HG03139 (cell line): ENCODE results near the gene FOXP2.
A peak's percentile ranks its signal among the peaks of the same experiment; 100 is the strongest.
"Not testable (repeated sequence)": the region's sequence is repeated elsewhere in the genome, so short reads cannot be mapped to it uniquely, and the experiment has no call there.

ENCODE experiments used
- ATAC-seq: cut with Tn5 transposase; IDR thresholded peaks from one replicate; pipeline ENCODE4 v1.9.1; 2021; ENCODE audit not compliant: unreplicated experiment

The FOXP2 gene

DNA sequence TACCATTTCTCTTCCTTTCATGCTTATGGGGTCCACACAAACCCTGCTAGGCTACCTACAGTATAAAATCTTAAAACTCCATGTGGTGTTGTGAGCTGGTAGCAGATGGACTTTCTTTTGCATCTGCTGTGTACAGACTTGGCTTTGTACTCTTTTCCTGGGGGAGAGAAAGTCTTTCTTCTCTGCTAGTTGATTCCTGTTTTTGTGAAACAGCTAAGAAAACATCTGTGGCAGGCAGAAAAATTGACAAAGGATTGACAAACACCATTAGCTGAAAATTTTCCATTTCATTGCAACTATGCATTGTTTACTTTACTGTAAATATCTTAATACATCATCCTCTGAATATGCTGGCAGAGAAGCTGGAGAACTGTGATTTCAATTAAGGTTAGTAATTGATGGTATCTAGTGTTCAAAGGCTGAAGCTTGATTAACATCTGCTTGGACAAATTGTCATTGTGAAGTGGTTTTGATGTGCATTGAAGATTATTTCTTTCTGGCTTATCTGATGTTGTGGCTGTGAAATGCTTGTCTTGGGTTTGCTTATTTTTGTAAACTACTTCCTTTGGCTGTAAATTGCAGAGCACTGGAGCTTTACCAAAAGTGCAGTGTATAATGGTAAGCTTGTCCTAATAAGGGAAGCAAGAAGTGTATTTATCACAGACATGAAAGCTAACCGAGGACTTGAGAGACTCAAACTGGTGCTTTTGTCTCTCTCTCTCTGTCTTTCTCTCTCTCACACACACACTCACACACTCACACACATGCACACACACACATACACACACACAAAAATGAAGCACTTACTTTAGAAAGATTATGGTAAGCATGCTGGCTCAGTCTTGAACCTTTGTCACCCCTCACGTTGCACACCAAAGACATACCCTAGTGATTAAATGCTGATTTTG is at the start of gene FOXP2:
Gene FOXP2 (plus strand): TSS at position 660 of the 908 bp plus-strand sequence. CDS start 11,697 bp downstream, outside the sequence.
- ATAC-seq = no peak

DNA sequence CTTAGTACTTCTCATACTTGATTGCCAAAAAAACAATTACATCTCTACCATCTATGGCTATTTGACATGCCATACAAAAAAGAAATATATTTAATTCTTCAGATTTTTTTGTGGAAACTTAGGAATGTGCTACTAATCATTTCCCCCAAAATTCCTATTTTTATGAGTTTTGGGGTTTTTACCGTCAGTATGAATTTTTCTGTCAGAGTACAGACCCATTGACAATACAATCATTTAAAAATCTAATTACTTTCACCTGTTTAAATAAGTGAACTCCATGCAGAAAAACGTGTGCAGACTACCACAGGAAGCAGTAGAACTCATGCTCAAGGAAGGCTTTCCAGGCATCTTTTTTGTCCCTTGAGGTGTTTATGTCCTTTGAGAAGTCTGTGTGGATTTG is 48.8 kb upstream of the FOXP2 start:
- ATAC-seq = no peak

DNA sequence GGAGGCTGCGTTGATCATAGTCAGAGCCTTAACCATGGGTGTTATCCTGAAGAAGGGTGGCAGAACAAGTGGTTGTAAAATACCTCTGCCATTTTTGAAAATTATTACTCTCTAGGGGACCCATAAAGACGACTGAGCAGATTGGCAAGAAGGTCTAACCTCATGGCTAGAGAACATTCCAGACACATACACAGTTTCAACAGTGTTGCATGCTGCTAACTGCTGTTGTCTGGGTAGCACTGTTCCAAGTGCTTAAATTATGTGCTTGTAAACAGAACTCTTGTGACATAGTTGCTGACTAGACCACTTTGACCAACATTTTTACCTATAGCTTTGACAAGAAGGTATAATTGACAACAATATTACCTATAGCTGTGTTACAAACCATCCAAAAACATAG is 46.1 kb upstream of the FOXP2 start:
- ATAC-seq = no peak

DNA sequence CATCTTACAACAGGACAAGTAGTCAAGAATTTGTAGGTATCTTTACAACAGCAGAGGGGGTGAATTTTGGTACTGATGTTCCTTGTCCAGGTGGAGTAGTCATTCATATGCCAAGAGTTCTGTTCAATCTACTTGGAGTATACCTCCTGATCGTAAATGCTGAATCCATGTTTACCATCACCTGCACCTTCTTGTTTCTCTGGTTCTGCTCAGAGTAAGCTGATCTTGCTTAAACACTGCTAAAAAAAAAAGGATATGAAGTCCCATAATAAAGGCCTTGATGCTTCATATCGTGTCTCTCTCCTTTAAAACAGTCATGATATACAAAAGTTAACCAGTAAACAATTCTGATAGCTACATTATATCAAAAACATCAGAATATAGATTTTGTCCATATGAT is 45.3 kb upstream of the FOXP2 start:
- ATAC-seq = no peak

DNA sequence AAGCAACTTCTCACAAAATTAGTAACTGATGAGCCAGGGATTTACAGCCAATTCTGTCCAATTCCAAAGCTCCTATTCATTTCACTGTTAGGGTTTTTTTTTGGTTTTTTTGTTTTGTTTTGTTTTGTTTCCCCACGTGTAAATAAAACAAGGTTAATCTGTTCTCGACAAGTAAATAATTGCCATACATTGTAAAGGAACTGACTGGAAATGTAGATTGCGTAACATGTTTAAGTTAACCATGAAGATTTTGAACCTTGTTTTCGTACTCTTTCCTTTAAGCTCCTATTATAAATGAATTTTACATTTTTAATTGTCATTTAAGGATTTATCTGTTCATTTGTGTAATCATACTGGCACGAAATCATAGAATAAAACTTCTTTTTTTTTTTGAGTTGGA is 42.0 kb upstream of the FOXP2 start:
- ATAC-seq = no peak

DNA sequence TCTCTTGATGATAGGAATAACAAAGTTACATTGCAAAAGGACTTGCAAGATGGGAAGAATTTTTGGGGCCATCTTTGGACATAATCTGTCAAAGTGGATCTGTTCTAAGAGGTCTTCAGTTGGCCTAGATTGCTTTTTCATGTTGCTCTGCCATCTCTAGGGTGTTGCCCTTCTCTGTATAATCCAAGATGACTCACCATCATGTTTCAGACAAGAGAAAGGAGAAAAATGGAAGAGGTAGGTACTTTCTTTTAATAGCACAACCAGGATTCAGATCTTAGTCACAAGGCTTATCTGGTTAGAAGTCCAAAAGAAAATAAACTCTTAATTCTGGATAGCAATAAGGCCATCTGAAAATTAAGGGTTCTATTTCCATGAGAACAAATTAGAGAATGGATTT is 38.7 kb upstream of the FOXP2 start:
- no peak for ATAC-seq

DNA sequence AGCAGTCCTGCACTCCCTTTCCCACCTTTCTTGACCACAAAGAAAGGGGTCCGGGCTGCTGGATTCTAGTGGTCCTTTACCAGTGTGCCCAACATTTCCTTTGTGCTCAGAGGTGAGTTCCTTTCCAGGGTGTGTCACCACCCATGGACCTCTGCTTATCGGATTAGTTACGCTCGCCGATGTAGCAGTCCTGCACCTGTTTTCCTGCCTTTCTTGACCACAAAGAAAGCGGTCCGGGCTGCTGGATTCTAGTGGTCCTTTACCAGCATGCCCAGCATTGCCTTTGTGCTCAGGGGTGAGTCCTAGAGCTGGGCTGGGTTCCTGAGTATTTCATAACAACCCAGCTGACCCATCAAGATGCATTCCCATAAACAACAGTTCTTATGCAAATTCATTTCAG is 30.7 kb upstream of the FOXP2 start:
- ATAC-seq = not testable (repeated sequence)

DNA sequence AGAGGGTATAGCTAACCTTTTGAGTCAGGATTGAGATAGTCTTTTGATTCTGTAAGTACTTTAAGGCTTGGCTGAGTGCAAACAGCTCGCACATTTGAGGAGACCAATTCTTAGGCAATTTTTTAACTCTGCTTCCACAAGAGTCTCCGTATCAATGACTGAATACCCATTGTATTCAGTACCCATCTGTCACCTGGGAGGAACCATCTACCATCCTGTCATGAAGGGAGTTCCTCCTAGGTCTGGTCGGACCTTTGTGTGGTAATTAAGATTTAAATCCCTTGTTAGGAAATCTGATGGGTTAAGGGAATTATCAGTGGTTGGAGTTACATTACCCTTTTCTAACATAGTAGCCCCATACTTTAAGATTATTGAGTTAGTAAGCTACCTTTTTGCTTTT is 30.3 kb upstream of the FOXP2 start:
- not testable (repeated sequence) for ATAC-seq

DNA sequence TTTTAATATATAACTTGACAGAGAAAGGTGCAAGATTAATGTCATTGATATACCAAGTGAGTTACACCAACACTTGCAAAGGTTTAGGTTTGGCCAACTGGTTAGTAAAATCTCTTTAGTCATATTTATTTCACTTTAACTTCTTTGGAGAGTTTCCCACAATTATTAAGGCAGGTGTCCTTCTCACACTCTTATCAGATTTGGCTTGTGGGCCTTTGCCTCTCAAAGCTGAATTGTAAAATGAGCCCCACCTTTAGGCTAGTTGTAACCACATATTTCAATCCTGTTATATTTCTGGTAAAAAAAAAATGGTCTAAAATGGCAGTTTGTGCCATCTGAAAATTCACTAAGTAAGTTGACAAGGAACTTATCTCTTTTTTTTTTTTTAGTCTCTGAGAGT is 26.6 kb upstream of the FOXP2 start:
- no peak for ATAC-seq

DNA sequence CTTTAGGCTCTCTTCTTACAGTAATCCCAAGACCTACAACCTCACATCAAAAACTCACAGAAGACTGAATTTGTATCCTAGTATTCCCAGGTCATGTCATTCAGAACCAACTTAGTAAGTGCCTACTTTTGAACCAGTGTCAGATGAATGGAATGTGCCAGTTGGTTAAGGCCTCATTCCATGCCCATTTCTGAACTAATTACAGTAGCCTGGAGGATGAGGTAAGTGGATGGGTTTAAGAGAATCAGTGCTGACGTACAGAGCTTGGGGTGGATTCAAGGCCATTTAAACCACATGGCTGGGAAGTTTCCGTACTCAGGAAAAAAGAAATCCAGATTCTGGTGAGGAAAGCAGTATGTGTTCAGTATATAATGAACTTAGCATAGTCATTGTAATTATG is 21.9 kb upstream of the FOXP2 start:
- no peak for ATAC-seq

DNA sequence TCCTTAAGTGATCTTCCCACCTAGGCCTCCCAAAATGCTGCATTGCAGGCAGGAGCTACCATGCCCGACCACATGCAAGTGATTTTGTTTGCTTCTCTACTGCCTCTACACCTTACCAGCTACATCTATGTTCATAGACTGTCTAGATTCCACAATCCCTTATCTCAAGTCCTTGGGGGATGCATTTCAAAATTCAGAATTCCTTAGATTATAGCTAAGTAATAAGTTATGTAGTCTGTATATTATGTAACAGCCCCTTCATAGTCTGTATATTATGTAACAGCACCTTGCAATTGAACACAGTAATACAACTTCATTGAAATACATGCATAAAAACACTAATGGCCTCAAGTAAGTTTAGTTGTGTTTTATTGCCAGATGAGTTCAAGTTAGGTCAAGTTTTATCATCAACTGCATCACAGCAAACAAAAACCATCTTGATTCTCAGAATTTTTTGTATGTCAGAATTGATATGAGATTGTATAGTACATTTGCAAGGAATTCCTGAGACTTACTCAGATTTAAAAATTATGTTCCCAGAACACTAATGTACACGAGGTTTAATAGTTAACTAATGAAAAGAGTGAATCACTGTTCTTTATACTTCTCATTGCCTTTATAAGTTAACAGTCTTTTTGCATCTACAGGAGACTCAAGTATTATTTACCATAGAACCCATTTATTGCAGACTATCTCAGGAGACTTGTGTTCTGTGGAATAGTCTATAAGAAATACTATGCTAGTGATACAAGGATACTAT is 11.6 kb upstream of the FOXP2 start:
- no peak for ATAC-seq

DNA sequence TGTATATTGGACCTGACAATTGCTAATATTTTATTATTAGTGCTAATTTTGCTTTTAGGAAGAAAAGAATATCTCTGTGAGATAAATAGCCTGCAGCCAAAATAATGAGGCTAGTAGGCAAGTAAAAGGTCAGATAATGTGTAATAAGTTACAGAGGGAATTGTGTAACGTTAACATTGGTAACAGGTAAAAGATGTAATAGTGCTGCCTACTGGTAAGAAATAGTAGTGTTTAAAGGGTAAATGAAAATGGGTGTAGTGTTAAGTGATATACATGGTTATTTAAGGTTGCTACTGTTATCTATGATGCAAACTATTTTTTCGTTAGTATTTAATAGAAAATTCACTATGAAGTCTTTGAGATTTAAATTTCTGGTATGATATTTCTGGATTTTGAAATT is 9.2 kb upstream of the FOXP2 start:
- ATAC-seq = peak; percentile 84

DNA sequence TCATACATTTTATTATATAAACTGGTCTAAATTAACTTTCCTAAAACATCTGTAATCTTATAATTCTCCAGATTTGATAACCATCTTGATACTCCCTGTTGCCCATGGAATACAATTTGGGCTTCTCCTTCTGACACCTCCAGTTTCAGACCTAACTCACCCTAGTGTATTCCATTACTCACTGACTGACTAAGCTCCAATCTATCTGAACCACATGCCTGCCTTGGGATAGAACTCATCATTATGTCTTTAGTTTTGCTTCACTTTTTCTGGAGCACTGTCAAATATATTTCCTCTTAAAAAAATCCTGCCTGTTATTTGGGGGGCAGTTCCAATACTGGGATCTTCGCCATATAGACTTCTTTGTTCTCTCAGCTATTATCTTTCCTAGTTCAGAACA is 4.9 kb upstream of the FOXP2 start:
- ATAC-seq = no peak

DNA sequence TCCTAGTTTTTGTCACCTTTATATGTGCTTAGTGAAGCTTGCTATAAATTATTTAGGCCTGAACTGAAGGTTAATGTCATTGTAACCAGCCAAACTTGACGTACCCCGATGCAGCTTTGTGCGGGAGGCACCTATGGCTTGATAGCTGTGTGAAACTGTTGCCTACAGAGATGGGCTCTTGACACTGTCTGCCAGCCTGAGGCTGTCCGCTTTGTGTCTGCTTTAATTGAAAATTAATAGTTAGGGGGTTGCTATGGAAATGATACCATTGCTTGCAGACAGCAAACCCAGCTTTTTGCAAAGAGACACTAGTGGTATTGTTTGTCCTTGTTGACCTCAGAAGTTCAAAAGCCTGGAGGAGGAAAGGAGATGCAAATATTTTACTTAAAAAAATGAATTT is 2.1 kb upstream of the FOXP2 start:
- ATAC-seq = no peak

DNA sequence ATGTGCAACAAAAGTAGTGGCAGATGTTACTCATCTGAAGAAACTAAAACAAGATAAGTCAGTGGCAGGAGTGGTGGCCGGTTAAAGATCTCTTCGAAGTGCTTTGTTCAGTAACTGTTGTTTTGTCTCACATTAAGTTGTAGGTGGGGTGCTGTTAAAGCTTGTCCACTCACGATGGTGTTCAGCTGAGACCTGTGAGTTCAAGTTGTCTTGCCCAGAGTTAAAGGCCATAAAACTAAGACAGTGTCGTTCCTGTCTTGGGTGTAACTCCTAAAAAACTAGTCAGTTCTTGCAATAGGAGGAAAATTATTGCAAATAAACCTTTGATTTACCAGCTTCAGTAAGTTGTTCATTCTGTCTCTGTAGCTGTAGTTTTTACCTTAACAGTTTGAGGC is 857 bp upstream of the FOXP2 start:
- ATAC-seq = no peak

DNA sequence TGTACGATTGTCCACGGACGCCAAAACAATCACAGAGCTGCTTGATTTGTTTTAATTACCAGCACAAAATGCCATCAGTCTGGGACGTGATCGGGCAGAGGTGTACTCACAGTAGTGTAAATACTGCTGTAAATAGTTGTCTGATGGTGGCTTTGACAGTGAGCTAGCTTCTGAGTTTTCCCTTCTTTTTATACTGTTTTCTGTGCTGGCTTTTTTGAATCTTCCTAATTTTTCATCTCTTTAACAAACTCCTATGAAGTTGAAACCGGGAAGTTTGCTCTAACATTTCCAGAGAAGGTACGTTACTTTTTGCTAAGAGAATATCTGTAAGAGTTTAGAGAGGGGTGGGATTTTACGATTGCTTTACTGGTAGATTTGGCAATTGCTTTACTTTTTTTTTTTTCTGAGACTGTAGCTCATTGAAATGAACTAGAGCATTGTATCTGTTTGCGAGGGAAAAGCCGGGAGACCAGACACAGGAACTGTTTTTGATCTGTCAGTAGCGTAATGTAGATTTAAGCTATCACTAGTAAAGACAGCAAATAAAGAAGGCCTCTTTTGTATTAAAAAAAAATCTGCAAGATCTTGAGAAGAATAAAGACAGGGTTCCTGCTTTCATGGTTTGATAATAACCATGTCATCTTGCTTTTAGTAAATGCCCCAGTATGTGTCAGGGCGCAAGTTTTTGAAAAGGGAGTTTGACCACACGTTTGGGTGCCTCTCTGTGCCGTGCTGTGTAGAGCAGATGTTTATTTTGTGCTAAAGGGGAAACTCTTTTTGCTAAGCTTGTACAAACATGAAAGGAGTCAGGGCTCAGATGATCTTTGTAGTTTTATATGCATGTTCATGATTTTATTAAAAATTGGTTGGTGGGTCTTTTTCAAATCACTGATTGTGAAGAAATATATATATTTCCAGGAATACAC is 712 bp downstream of the FOXP2 start:
- no peak for ATAC-seq

DNA sequence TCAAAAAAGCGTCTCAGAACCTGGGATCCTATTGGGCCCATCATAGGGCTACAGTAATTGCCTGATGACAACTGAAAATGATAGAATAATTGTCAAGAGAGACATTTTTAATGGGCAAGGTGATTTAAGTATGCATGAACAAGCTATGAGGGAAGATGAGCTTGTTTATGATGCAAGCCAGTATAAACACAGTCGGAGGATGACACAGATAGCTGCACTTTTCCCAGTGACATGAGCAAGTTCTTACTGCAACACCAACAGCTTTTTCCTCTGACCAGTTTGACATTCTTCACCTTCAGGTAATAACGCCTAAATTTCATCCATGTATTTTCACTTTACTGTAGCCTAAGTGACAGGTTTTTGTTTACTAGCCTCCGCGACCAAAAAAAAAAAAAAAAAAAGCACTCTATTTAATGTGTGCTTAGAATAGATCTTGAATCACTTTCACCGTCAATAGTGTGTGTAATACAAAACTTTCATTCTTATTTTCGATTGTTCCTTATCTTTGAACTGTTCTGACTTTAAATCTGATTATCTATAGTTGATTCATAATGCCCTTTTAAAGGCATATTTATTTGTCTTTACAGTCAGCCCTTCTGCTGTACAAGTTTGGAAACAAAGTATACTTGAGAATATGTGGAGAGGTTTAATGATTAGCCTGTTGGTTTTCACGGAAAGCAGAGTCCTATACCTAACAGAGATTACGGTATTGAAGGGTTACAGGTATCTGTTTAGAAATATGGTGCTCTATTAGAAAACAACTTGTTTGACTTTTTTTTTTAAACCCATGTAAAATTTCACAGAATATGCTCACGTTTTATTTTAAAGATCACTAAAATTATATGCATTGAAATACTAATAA is 1.7 kb downstream of the FOXP2 start:
- ATAC-seq = no peak

DNA sequence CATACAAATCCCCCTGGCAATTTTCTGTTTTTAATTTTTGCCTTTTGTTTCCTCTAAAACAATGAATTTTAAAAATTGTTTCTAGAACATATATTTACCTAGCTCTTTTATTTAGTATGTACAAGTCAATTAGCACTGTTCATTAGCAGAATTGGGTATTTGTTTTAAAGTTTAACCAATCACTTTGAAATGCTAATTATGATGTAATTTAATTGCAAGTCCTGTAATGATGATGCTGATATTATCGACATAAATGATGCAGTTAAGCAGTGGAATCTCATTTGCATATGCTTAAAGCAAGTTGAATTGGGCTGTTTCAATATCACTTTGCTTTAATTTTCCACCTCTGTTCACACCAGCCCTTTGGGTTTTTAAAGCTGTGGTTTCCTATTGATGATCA is 2.7 kb downstream of the FOXP2 start:
- no peak for ATAC-seq

DNA sequence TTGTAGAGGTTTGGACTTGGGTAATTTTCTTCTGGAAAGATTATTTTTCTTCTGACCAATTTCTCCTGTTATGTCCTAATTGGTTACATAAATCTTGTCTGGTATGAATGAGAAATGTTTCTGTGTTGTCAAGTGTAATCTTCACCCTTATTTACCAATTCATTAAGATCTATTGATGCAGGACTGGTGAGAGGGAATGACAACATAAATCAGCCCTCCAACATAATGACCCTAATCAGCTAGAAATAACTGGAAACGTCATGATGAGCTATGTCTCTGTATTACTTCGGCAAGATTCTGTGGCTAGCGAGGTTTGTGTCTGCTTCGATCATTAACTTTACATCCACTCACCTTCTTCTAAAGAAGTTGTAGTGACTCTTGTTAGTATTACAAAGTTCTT is 3.5 kb downstream of the FOXP2 start:
- no peak for ATAC-seq
